B cell (primary cell): Measurements from ENCODE around the gene MRPL4.

ENCODE experiments used
- EZH2 ChIP-seq: IDR thresholded peaks from 2 replicates; pipeline ENCODE4 v1.6.1; 2012; ENCODE audit warnings: borderline replicate concordance, low read depth, mild to moderate bottlenecking, moderate library complexity, low read length; ENCODE audit not compliant: insufficient read depth, poor library complexity, severe bottlenecking
- TF ChIP-seq, protein P1 (sequence below): fragments of 200-600 bp; IDR thresholded peaks from one replicate; pipeline ENCODE4 v1.8.0; 2022; ENCODE audit warnings: antibody characterized with exemption, mild to moderate bottlenecking

DNA sequence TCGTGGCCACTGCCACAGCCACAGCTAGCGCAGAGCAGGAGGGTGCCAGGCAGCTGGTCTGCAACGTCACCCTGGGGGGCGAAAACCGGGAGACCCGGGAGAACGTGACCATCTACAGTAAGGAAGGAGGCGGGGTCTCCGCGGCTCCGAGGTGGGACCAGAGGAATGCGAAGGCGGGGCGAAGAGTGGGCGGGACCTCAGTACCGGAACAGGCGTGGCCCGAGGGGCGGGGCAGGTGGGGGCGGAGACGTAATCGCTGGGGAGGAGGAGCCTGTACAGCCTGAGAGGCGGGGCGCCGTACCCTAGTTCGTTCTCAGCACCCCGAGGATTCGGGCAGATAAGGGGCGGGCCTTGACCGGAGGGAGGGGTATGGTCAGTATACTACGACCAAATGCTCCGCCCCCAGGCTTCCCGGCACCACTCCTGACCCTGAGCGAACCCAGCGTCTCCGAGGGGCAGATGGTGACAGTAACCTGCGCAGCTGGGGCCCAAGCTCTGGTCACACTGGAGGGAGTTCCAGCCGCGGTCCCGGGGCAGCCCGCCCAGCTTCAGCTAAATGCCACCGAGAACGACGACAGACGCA is 40.3 kb downstream of the MRPL4 start:
- TF ChIP-seq, protein P1, sequence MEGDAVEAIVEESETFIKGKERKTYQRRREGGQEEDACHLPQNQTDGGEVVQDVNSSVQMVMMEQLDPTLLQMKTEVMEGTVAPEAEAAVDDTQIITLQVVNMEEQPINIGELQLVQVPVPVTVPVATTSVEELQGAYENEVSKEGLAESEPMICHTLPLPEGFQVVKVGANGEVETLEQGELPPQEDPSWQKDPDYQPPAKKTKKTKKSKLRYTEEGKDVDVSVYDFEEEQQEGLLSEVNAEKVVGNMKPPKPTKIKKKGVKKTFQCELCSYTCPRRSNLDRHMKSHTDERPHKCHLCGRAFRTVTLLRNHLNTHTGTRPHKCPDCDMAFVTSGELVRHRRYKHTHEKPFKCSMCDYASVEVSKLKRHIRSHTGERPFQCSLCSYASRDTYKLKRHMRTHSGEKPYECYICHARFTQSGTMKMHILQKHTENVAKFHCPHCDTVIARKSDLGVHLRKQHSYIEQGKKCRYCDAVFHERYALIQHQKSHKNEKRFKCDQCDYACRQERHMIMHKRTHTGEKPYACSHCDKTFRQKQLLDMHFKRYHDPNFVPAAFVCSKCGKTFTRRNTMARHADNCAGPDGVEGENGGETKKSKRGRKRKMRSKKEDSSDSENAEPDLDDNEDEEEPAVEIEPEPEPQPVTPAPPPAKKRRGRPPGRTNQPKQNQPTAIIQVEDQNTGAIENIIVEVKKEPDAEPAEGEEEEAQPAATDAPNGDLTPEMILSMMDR: no peak
- TF ChIP-seq EZH2: peak; percentile 24
